GM21528 (cell line): ENCODE data around the gene LHFPL5.

Source experiments
- ATAC-seq: cut with Tn5 transposase; IDR thresholded peaks from one replicate; pipeline ENCODE4 v1.9.1; 2021; ENCODE audit warnings: mild to moderate bottlenecking, moderate library complexity; ENCODE audit not compliant: unreplicated experiment, low FRiP score

The LHFPL5 gene

DNA sequence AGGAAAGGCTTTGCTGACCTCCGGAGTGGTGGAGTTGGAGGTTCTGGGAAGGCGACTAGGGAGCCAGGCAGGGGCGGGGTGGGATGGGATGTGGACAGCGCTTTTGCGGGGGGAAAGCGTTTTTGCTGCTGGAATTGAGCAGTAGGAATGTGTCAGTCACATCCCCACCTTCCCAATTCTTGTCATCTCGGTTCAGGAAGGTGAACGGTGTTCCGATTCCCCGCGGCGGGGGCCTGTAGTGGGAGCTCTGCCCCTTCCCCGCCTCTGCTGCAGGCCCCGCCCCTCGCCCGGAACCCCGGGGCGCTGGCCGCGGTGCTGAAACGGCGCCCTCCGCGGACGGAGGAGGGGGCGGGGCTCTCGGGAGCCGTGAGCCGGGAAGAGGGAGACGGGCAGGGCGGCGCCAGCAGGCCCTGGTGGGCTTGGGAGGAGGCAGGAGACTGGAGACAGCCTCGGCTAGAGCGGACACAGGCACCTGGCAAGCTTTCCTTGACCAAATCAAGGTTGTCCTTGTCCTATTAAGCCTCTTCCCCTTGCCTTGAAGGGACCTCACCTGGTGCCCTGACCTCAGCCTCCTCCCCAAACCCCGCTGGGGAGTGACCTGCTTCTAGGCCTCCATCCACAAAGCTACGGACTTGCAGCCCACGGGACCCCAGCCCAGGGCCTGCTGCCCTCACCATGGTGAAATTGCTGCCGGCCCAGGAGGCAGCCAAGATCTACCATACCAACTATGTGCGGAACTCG lies at the start of gene LHFPL5:
Gene LHFPL5, plus strand, starts transcription at position 357 of the 741 bp plus-strand sequence. Its CDS starts 319 bp downstream, at position 676.
- no peak for ATAC-seq

DNA sequence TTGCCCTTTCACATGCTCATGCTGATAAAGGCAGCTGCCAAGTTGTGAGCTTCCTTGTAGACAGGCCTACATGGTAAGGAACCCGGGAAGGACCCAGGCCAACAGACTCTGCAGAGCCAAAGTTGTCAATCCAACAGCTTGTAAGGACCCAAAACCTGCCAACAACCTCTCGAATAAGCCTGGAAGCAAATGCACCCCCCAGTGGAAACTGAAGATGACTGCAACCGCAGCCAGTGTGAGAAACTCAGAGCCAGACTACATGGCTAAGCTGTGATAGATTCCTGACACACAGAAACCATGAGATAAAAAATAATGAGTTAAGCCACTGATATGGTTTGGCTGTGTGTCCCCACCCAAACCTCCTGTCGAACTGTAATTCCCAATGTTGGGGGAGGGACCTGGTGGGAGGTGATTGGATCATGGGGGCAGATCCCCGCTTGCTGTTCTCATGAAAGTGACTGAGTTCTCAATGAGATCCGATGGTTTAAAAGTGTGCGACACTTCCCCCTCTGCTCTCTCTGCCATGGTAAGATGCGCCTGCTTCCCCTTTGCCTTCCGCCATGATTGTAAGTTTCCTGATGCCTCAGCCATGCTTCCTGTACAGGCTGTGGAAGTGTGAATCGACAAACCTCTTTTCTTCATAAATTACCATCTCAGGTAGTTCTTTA lies 47.6 kb upstream of the LHFPL5 start:
- ATAC-seq, result no peak

DNA sequence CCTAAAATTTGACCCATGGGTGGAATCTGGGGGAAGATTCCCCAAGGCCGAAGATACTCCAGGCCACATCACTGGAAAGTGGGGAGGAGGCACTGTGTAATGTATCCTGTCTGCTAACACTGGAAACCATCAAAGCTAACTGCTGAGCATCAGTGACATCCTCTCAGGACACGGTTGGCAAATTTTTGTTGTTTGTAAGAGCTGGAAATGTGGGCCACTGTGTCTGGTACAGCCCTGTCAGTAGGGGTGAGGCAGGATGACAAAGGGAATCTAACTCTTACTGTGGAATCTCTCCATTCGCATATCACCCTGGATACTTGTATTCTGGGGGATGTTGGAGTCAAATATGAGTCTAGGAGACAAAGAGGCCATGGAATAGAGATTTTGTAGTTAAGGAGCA lies 45.7 kb upstream of the LHFPL5 start:
- no peak for ATAC-seq

DNA sequence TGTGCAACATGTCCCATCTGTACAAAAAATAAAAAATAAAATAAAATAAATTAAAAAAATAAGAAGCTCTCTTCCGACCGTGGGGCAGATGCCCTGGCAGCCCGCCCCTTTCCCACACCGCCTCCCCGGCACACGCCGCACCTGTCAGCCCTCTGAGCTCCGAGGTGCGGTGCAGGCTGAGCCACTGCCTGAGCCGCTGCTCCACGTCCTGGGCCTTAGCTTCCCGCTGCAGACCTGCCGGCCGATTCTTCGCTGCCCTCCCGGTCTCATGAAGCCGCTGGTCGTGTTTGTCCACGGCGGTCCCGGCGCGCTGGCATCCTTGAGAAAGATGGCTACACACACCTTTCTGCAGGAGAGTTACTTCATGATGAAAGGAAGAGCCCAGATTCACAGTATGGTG lies 39.4 kb upstream of the LHFPL5 start:
- no peak for ATAC-seq

DNA sequence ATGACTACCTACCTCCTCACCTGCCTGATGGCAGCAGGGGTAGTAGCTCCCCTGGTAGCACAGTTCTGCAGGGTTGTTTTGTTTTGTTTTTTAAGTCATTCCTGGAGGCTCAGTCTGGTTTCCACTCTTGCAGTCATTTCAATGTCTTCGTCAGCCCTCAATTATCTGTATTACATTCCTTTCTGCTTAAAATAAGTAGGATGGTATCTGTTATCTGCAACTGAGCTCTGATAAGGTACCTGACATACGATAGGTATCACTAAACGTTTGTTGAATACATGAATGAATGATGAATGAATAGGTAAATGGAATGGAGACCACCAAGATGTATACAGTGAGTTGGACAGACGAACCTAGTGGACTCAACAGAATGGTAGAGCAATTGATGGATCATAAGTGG lies 35.9 kb upstream of the LHFPL5 start:
- no peak for ATAC-seq

DNA sequence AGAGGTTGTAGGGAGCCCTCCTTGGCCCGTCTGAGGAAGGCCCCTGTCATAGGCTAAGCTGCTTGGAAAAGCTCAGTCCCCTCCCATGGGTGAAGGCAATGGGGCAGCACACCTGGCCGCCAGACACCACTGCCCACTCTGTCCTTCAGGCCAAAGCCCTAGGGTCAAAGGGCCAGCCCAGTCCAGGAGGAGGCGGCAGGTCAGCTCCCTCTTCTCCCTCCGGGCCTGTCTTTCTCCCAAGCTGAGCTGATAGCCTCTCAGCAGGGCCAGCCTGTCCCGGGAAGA lies 33.9 kb upstream of the LHFPL5 start:
- ATAC-seq, result no peak

DNA sequence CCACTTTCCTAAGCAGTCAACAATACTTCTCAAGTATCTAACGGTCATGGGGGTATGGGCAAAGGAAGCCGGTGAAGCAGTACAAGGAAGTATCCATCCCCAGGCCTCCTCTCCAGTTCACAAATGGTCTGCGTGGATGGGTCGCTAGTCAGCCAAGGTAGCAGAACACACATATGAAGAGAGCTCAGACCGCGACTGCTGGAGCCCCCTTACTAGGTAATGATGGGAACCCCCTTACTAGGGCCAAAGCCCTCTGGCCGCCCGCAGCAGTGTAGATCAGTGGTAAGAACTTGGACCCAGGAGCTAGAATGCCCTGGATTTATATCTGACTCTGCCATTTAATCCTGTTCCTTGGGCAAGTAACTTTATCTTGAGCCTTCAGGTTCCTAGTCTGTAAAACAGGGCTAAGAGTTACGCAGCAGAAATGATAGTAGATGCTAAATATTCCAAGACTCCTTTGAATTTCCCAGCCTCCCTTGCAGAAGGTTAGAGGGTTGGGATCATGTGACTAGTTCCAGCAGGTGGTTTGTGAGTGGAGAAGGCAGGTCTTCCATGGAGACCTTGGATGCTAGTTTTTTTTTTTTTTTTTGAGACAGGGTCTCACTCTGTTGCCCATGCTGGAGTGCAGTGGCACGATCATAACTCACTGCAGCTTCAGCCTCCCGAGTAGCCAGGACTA lies 30.9 kb upstream of the LHFPL5 start:
- no peak for ATAC-seq

DNA sequence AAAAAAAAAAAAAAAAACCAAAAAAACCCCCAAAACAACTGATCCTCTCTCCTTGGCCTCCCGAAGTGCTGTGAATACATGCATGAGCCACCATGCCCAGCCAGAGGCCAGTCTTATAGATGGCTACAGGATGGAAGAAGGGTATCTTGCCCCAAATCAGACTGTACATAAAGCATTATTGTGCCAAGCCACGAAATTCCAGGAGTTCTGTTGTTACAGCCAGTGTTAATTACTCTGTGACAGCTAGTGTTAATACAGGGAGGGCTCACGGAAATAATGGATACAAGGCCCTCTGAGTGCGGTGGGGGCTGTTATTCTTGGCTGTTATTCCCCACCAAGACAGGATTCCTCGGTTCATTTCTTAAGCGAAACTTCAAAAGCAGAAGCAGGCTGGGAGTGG lies 30.1 kb upstream of the LHFPL5 start:
- no peak for ATAC-seq

DNA sequence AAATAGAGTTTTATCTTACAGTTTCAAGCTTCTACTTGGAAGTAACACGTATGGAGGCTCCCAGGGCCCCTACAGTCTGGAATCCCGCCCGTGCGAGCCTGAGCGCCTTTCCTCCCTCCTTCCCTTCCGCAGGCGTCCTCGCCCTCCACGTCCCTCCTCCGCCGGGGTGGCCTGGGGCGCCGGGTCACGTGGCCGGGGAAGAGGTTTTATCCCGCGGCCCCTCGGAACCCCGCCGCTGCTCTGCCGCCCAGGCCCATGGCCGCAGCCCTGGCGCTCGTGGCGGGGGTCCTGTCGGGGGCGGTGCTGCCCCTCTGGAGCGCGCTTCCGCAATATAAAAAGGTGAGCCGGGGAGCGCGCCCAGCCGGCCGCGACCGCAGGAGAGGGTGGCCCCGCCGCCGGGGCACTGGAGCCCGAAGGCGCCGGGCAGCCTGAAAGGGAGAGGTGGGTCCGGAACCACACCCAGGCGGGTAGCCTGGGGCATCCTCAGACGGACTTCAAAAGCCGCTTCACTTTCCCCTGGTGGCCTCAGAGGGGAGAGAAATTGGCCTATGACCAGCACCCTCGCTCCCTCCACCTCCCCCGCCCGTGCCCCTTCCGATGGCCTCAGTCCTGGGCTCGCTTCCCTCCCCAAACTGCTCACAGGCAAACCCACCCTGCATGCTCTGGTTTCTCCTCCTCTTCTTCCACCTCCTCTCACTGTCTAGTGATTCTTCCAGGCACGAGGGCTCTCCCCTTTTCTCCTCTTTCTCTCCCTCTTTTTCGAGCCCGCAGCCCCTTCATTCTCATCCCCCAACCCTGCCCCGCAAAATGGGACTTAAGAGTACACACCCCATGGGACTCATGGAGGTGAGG lies 28.6 kb upstream of the LHFPL5 start, which contains the start of gene CLPSL2:
Gene CLPSL2, plus strand, starts transcription at position 235 of the 852 bp plus-strand sequence. Its CDS starts 21 bp downstream, at position 256.
- ATAC-seq, result no peak

DNA sequence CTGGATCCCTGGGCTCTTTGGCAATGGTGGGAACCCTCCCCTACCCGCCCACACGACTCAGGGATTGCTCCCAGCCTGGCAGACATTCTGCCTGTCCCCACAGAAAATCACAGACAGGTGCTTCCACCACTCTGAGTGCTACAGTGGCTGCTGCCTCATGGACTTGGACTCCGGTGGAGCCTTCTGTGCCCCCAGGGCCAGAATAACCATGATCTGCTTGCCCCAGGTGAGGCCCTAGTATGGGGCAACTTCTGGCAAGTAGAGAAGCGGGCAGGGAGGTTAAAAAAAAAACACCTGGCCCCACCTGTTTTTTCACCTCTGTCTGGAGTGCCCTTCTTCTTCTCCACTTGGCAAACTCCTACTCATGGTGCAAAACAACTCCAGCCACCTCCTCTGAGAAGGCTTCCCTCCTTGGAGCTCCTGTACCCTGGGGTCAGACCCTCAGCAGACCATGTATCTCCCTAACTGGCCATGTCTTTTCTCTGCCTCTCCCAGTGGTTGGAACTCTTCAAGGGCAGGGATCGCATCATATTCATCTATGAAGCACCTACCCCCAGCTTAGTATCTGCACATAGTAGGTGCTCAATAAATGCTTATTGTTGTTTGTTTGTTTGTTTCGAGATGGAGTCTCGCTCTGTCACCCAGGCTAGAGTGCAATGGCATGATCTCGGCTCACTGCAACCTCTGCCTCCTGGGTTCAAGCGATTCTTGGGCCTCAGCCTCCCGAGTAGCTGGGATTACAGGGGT lies 27.6 kb upstream of the LHFPL5 start:
- no peak for ATAC-seq

DNA sequence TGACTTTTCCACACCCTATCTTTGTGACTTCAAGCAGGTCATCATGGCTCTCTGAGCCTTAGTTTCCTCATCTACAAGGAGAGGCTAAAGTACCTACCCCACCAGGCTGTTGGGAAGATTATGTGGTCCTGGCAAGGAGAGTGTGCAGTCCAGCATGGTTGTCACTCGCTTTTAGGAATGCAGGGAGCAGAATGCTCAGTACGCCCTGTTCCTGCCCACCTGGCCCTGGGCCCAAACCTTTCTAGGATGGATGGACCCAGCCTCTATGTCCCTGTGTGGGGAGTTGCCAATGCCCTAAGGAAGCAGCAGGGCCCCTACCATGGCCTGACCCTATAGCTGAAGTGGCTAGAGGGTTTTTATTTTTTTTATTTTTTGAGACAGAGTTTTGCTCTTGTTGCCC lies 26.7 kb upstream of the LHFPL5 start:
- no peak for ATAC-seq

DNA sequence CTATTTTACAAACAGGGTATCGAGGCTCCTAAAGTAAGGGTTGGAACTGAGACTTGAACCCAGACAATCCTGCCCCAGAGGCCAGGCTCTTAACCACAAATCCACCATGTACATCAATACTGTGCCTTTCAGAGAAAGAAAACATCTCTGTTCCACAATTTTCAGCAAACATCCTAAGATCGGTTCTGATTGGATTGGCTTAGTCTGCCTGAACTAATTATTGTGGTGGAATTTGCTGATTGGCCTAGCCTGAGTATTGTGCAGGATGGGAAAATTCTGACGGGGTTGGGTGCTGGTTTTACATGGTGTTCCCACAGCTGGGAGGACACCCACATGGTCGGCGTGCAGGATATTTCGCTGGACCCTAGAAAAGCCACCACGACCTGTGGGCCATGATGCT lies 24.4 kb upstream of the LHFPL5 start, which contains the start of gene CLPSL1:
Gene CLPSL1, plus strand, starts transcription at position 301 of the 400 bp plus-strand sequence. Its CDS starts 92 bp downstream, at position 393.
- no peak for ATAC-seq

DNA sequence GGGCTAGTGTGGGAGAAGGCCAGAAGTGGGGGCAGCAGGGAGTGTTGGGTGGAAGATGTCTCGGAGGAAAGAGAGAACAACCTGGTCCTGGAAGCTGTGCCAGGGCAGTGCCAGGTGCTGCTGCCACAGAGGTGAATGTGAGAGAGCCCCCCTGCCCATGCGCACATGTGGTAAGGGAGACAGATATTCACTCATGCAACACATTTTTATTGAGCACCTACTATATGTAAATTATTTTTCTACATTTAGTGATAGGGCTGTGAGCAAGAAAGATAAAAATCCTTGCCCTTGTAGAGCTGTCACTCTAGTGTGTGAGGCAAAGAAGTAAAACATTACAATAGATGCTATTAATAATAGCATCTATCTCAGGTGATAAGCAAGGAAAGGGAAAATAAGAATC lies 23.9 kb upstream of the LHFPL5 start:
- no peak for ATAC-seq

DNA sequence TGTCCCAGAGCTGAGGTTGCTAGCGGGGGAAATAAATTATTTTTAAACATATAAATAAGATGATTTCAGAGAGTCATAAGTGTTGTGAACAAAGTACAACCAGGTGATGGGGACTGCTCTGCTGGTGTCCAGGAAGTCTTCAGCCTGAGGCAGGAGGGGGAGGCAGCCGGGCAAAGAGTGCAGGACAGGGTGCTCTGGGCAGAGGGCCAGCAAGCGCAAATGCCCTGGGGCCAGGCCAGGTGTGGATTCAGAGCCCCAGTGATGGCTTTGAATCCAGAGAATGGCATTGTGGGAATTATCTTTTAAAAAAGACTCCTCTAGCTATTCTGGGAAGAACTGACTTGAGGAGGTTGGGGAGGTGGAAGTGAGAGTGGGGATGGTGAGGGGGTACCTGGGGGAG lies 22.7 kb upstream of the LHFPL5 start:
- ATAC-seq, result no peak

DNA sequence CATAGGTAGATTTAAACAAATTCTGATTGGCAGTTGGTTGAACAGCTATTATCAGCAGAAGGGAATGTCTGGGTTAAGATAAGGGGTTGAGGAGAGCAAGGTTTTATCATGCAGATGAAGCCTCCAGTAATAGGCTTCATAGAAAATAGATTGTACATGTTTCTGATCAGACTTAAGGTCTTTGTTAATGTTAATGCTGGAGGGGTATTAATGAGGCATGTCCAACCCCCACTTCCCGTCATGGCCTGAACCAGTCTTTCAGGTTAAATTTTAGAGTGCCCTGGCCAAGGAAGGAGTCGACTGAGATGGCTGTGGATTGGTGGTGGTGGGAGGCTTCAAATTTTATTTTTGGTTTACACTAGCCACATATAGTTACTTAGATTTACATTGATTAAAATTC lies 21.0 kb upstream of the LHFPL5 start:
- no peak for ATAC-seq

DNA sequence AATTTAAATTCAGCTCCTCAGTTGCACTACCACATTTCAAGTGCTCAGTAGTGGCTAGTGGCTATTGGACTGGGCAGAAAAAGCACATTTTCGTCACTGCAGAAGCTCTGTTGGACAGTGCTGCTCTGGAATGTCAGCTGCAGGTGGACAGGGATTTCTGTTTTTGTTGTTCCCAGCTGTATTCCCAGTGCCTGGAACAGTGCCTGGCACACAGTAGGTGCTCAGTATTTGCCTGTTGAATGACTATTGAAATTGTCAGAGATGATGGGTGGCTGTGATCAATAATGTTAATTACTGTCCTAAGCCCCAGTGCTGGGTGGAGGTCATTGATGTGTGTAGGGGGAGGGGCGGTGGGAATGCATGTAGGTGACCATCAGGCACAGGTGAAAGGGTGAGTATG lies 18.9 kb upstream of the LHFPL5 start:
- no peak for ATAC-seq

DNA sequence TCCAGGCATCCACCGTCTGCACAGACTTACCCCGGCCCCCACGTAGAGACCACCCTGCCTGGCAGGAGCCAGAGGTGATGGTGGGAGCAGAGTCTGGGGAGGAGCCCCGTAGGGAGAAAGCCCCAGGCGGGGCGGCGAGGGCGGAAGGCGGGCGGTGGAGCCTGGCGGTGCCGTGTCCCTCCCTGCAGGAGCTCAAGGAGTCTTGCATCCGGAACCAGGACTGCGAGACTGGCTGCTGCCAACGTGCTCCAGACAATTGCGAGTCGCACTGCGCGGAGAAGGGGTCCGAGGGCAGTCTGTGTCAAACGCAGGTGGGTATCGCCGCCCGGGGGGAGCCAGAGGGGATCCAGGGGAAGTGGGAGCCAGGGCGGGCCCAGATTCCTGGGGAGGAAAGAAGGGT lies 18.3 kb upstream of the LHFPL5 start:
- ATAC-seq, result no peak

DNA sequence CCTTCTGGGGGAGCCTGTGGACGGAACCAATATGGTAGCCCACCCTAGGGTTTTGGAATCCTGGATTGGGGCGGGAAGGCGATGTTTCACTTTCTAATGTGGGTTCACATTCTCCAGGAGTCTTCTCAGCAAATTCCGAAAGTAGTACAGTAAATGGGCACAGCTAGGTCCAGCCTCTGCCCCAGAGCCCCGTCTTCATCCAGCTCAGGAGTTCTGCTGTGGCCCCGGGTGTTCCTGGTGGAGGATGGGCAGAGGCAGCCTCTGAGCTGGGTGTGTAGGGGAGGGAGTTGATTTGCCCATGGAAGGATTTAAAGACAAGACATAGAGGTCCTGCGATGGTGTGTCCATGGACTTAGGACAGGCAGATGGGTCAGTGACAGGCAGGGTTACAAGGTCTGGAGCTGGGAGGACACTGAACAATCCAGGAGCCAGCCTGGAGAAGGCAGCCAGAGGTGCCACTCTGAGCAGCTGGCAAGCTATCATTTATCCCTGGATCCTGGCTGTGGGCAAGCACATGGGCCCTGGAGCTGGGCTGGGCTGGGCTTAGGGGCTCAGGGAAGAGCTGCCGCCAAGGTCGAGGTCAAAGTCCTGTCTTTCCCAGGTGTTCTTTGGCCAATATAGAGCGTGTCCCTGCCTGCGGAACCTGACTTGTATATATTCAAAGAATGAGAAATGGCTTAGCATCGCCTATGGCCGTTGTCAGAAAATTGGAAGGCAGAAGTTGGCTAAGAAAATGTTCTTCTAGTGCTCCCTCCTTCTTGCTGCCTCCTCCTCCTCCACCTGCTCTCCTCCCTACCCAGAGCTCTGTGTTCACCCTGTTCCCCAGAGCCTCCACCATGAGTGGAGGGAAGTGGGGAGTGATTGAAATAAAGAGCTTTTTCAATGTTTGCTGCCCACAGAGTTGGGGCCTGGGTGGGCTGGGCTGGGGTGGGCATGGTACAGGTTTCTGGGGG lies 17.6 kb upstream of the LHFPL5 start:
- no peak for ATAC-seq

DNA sequence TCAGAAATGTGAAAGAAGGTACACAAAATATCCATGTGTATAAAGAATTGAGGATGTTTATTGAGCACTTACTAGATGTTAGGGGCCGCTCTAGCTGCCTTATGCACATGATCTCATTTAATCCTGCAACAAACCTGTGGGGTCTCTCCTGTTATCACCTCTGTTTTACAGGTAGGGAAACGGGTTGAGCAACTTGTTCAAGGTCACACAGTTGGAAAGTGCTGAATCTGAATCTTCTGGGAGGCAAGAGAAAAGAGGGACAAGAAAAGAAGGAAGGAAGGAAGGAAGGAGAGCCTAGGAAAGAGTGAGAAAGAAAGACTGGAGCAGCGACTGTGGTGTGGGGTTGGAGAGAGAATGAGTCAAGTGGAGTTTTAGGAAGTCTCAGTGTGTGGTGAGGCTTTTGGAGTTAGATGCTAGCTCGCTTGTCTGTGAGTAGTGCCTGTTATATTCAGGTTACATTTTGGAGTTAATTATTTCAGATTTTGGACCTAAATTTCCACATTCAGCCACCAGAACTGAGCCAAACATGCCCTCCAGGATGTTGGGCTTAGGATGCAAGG lies 16.6 kb upstream of the LHFPL5 start:
- ATAC-seq, result no peak
